IMR-90 (cell line): ENCODE measurements around the gene LRIT1. TPM values are rescaled to one million over a fixed set of nuclear protein-coding genes. Genes with fewer than 3 reads are reported as not detected.

ENCODE experiments used
- ATAC-seq: fragments of 200-7000 bp; cut with Tn5 transposase; 2 replicates; pipeline ENCODE4 v1.9.1; 2020; ENCODE audit warnings: low read depth, mild to moderate bottlenecking, moderate library complexity
- BruUV-seq: library from RNA; stranded (reverse); fragments of 400-500 nt; replicated peaks from 2 replicates; lab custom pipeline; 2021; lab: Mats Ljungman, UMichigan
- CTCF ChIA-PET: fragments of 300-600 bp; formaldehyde crosslinking; extraction: SDS; loops from one replicate; lab custom pipeline; 2021; ENCODE audit warnings: antibody characterized with exemption; lab: Yijun Ruan, JAX
- POLR2A ChIA-PET: fragments of 300-600 bp; sonication (Branson Sonifier 250); formaldehyde crosslinking; loops from one replicate; lab custom pipeline; 2022; ENCODE audit warnings: antibody characterized with exemption; ENCODE audit not compliant: unreplicated experiment; lab: Charles Lee
- DNase-seq: peaks from one replicate; pipeline ENCODE4 v3.0.0; 2013
- H2AFZ ChIP-seq: replicated peaks from 2 replicates; pipeline ENCODE3; 2013; ENCODE audit warnings: low read length, mild to moderate bottlenecking; ENCODE audit not compliant: poor library complexity
- H2AK5ac ChIP-seq: 2 replicates; pipeline ENCODE4 v1.6.1; 2013; ENCODE audit warnings: low read depth, low read length, inconsistent platforms
- H2AK9ac ChIP-seq: replicated peaks from 2 replicates; pipeline ENCODE3; 2013; ENCODE audit warnings: mild to moderate bottlenecking, low read depth, low read length, moderate library complexity; ENCODE audit not compliant: poor library complexity
- H2BK120ac ChIP-seq: 2 replicates; pipeline ENCODE4 v1.6.1; 2013; ENCODE audit warnings: low read depth, low read length, inconsistent platforms
- H2BK15ac ChIP-seq: 3 replicates; pipeline ENCODE4 v1.6.1; 2013; ENCODE audit warnings: low read depth, low read length, inconsistent platforms
- H2BK20ac ChIP-seq: 2 replicates; pipeline ENCODE4 v1.6.1; 2013; ENCODE audit warnings: low read depth, mild to moderate bottlenecking, inconsistent platforms, low read length, moderate library complexity
- H2BK5ac ChIP-seq: 2 replicates; pipeline ENCODE4 v1.6.1; 2013; ENCODE audit warnings: mild to moderate bottlenecking, low read depth, low read length, inconsistent platforms; ENCODE audit not compliant: poor library complexity, severe bottlenecking
- H3K14ac ChIP-seq: replicated peaks from 2 replicates; pipeline ENCODE4 v1.6.1; 2013; ENCODE audit warnings: low read depth, low read length, inconsistent platforms
- H3K18ac ChIP-seq: 2 replicates; pipeline ENCODE4 v1.6.1; 2013; ENCODE audit warnings: low read depth, low read length, control low read depth
- H3K23ac ChIP-seq: 2 replicates; pipeline ENCODE4 v1.6.1; 2013; ENCODE audit warnings: low read depth, low read length, inconsistent platforms
- H3K27ac ChIP-seq: 2 replicates; pipeline ENCODE4 v1.5.1; 2013; ENCODE audit warnings: mild to moderate bottlenecking, control low read depth, low read length; ENCODE audit not compliant: insufficient read depth
- H3K27me3 ChIP-seq: 2 replicates; pipeline ENCODE4 v1.6.1; 2013; ENCODE audit warnings: low read length; ENCODE audit not compliant: control insufficient read depth, insufficient read depth
- H3K36me3 ChIP-seq: 2 replicates; pipeline ENCODE4 v1.6.1; 2013; ENCODE audit warnings: low read length, mixed read lengths; ENCODE audit not compliant: control insufficient read depth, insufficient read depth
- H3K4ac ChIP-seq: 2 replicates; pipeline ENCODE4 v1.6.1; 2013; ENCODE audit warnings: low read depth, low read length, inconsistent platforms
- H3K4me1 ChIP-seq: 2 replicates; pipeline ENCODE4 v1.6.1; 2013; ENCODE audit warnings: low read length, mixed read lengths; ENCODE audit not compliant: control insufficient read depth, insufficient read depth
- H3K4me2 ChIP-seq: 2 replicates; pipeline ENCODE4 v1.6.1; 2013; ENCODE audit warnings: low read depth, mild to moderate bottlenecking, control low read depth, low read length, moderate library complexity
- H3K4me3 ChIP-seq: 2 replicates; pipeline ENCODE4 v1.5.1; 2013; ENCODE audit warnings: low read depth, mild to moderate bottlenecking, control low read depth, low read length, moderate library complexity; ENCODE audit not compliant: insufficient read depth
- H3K56ac ChIP-seq: 2 replicates; pipeline ENCODE4 v1.6.1; 2013; ENCODE audit warnings: low read length, inconsistent platforms; ENCODE audit not compliant: insufficient read depth; ENCODE audit errors: extremely low read depth
- H3K79me1 ChIP-seq, 2 experiments: 2 replicates each; pipeline ENCODE4 v1.6.1; 2013; ENCODE audit warnings: low read length in 2 of 2, inconsistent platforms in 1 of 2, low read depth in 1 of 2
- H3K9ac ChIP-seq: 2 replicates; pipeline ENCODE4 v1.6.1; 2013; ENCODE audit warnings: low read depth, low read length, control low read depth
- H3K9me1 ChIP-seq: 2 replicates; pipeline ENCODE4 v1.6.1; 2013; ENCODE audit warnings: low read length, inconsistent platforms; ENCODE audit not compliant: insufficient read depth
- H3K9me3 ChIP-seq: 2 replicates; pipeline ENCODE4 v1.6.1; 2013; ENCODE audit warnings: low read length; ENCODE audit not compliant: control insufficient read depth, insufficient read depth
- H4K20me1 ChIP-seq: 2 replicates; pipeline ENCODE4 v1.6.1; 2013; ENCODE audit warnings: low read length, inconsistent platforms; ENCODE audit not compliant: insufficient read depth
- H4K5ac ChIP-seq: 2 replicates; pipeline ENCODE4 v1.6.1; 2013; ENCODE audit warnings: mild to moderate bottlenecking, low read depth, low read length, control low read depth
- H4K8ac ChIP-seq, 2 experiments: 2 replicates each; pipeline ENCODE4 v1.6.1; 2013; ENCODE audit warnings: low read depth in 2 of 2, low read length in 2 of 2, control low read depth in 1 of 2, inconsistent platforms in 1 of 2
- H4K91ac ChIP-seq: 2 replicates; pipeline ENCODE4 v1.6.1; 2013; ENCODE audit warnings: low read depth, low read length, inconsistent platforms; ENCODE audit not compliant: insufficient read depth
- BHLHE40 ChIP-seq: fragments of 150-350 bp; IDR thresholded peaks from 2 replicates; pipeline ENCODE4 v1.6.1; 2016; ENCODE audit warnings: mild to moderate bottlenecking, low read depth, low read length
- CTCF ChIP-seq: conservative IDR thresholded peaks from 2 replicates; pipeline ENCODE4 v1.5.1; 2012; ENCODE audit warnings: mild to moderate bottlenecking, low read depth, low read length, improper control_type of control experiment
- ELK1 ChIP-seq: fragments of 150-350 bp; IDR thresholded peaks from 2 replicates; pipeline ENCODE4 v1.6.1; 2016; ENCODE audit warnings: low read depth, mild to moderate bottlenecking, low read length, moderate library complexity, borderline replicate concordance
- FOS ChIP-seq: fragments of 150-350 bp; IDR thresholded peaks from 2 replicates; pipeline ENCODE4 v1.6.1; 2016; ENCODE audit warnings: low read depth, low read length
- MAFK ChIP-seq: IDR thresholded peaks from 2 replicates; pipeline ENCODE4 v1.6.1; 2012; ENCODE audit warnings: low read depth, low read length, improper control_type of control experiment
- MAZ ChIP-seq: IDR thresholded peaks from 2 replicates; pipeline ENCODE4 v1.6.1; 2012; ENCODE audit warnings: low read depth, mild to moderate bottlenecking, low read length, improper control_type of control experiment, moderate library complexity, borderline replicate concordance
- WGBS, 2 experiments: methylation state at CpG; one replicate each; pipeline versions ENCODE4 v1.1.5 to v1.1.7; 2013; ENCODE audit warnings: missing lambda C conversion rate in 2 of 2; ENCODE audit not compliant: insufficient read length in 1 of 2; ENCODE audit errors: extremely low coverage in 2 of 2; 5-methylcytosine and 5-hydroxymethylcytosine counted together
- dilution Hi-C: fragments of 300-500 bp; cut with HindIII; formaldehyde crosslinking; loops from one replicate; pipeline ENCODE4 v1.14.3; 2018; ENCODE audit warnings: low sequenced_read_pairs; ENCODE audit not compliant: unreplicated experiment
- in situ Hi-C: fragments of 300-500 bp; cut with MboI; formaldehyde crosslinking; loops from 3 replicates; pipeline ENCODE4 v1.14.3; 2019; ENCODE audit warnings: low sequenced_read_pairs, inconsistent platforms, mixed read lengths
- intact Hi-C: fragments of 100-400 bp; cut with micrococcal nuclease; formaldehyde crosslinking; loops from 2 replicates; pipeline ENCODE4 v1.10.0; 2022
- polyA plus RNA-seq, 3 experiments: library from polyadenylated mRNA; depleted of rRNA; stranded (reverse); fragments of >200 nt; gene quantifications; 2 replicates each; pipeline ENCODE4 v1.2.3, GENCODE V29; 2012; ENCODE audit warnings: low replicate concordance in 1 of 3
- total RNA-seq: library from RNA; depleted of rRNA; stranded (reverse); fragments of >200 nt; gene quantifications from 2 replicates; pipeline ENCODE4 v1.2.3, GENCODE V29; 2012

The LRIT1 gene
- total and polyA plus RNA-seq, 2 of the 4 experiments (the other 2 are of a cell fraction) = not detected

- Histone ChIP-seq H3K23ac (no peak overlapping the region), H4K91ac (no peak overlapping the region)
Measured at GRCh38 chr10:84258034-84258695, 16.8 kb upstream of the LRIT1 start.

More at GRCh38 chr10:84258034-84258695, 16.8 kb upstream of the LRIT1 start:
- DNase-seq (no peak), ATAC-seq (no peak)
- TF ChIP-seq CTCF = no peak
- TF ChIP-seq ELK1 = no peak
- TF ChIP-seq BHLHE40 = no peak
- no peak for TF ChIP-seq FOS
- TF ChIP-seq MAFK = no peak
- TF ChIP-seq MAZ = no peak
- no TSS peak for BruUV-seq
- WGBS, 2 experiments = no CpG with 5 or more reads among the region's 7 CpGs
- CTCF ChIA-PET = interaction anchor here (0.7 kb wide), 1 partner anchor 335 kb away, joined by 3 read pairs; no protein-coding TSS in a partner anchor
- no peak overlapping the region for H3K18ac ChIP-seq
- no peak overlapping the region for H2BK120ac ChIP-seq
- H3K56ac ChIP-seq = no peak overlapping the region
- H2AK9ac ChIP-seq = no peak overlapping the region
- no peak overlapping the region for H4K5ac ChIP-seq
- peaks cover 17% of the 10 kb centered on the region for H3K27me3 ChIP-seq
- H3K4ac ChIP-seq = no peak overlapping the region
- H3K4me2 ChIP-seq = no peak overlapping the region
- H2BK5ac ChIP-seq = no peak overlapping the region
- H2BK15ac ChIP-seq = no peak overlapping the region
- H4K20me1 ChIP-seq = no peaks in the 10 kb centered on the region
- no peak overlapping the region for H3K4me3 ChIP-seq
- dilution Hi-C loops = no loop called here
- H3K9me3 ChIP-seq = no peaks in the 10 kb centered on the region
- no peaks in the 10 kb centered on the region; the same call in 1 of the 2 replicates for H3K9me1 ChIP-seq
- H2AK5ac ChIP-seq = no peak overlapping the region
- no peak overlapping the region for H3K14ac ChIP-seq
- H3K9ac ChIP-seq = no peak overlapping the region
- POLR2A ChIA-PET = no interaction called here
- no peaks in the 10 kb centered on the region for H3K4me1 ChIP-seq
- no peak overlapping the region for H2BK20ac ChIP-seq
- H4K8ac ChIP-seq = no peak overlapping the region
- H3K79me1 ChIP-seq = no peaks in the 10 kb centered on the region
- in situ Hi-C loops = no loop called here
- H2AFZ ChIP-seq = no peak overlapping the region
- H3K27ac ChIP-seq = no peak overlapping the region
- H3K36me3 ChIP-seq = no peaks in the 10 kb centered on the region
- intact Hi-C loops = loop anchor here (10.0 kb wide), 1 partner anchor 113 kb away; no protein-coding TSS in a partner anchor
